HG03175 (cell line): ENCODE measurements around the gene NACAD.

ENCODE experiments used
- ATAC-seq: cut with Tn5 transposase; IDR thresholded peaks from one replicate; pipeline ENCODE4 v1.9.1; 2021; ENCODE audit warnings: mild to moderate bottlenecking, moderate library complexity; ENCODE audit not compliant: unreplicated experiment

NACAD gene

DNA sequence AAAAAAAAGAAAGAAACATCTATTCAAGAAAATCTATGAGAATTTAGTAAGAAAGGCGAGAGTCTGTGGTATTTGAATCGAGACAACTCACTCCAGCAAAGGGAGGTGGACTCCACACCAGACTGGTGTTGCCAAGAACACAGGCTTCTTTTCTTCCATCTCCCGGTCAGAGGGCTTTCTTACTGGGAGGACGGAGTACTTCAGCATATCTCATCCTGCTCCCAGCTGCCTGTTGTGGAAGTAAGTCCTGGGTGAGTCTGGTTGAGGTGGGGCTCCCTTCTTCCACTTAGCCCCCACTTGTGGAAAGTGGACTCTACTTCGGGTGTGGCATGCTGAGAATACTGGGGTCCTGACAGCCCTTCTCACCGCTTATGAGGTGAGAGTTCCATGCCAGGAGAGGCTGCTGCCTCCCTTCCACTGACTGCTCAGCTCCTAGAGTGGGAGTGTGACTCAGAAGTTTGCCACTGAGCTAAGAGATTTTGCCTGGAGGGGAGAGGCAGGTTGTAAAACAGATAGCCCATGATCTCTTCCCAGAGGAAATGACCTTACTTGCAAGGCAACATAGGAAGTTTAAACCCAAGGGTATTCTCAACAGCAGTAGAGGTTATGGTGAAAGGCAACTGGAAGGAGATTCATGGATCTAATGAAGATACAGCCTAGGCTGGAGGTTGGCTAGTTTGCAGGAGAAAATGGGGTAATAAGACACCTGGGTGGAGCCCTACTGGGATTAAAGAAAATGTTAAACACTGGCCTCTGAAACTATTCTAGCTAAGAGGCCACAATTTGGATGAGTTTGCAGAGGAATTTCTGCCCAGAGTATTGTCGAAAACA lies 3.5 kb upstream of the NACAD start:
- no peak for ATAC-seq

DNA sequence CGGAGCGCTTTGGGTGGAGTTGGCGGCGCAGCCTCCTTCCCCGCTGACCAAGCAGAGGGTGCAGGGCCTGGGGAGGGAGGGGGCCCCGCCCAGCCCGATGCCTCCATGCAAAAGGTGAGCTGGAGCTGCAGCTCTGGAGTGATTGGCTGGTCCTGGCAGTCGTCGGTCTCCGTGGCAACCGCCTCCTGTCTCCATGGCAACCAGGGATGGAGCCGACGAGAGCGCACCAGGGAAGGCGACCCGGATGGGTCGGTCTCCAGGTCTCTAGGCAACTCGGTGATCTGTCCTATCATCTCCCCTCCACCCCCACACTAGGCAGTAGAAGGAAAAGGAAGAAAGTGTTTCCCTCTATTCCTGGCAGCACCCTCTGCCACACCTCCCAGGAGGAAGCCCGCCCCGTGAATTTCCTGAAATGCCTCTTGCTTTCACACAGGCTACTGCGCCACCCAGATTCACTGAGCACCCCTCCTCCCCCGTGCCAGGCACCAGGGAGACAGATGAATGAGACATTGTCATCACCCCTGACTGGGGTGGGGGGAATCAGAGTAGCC lies 647 bp upstream of the NACAD start:
- no peak for ATAC-seq

DNA sequence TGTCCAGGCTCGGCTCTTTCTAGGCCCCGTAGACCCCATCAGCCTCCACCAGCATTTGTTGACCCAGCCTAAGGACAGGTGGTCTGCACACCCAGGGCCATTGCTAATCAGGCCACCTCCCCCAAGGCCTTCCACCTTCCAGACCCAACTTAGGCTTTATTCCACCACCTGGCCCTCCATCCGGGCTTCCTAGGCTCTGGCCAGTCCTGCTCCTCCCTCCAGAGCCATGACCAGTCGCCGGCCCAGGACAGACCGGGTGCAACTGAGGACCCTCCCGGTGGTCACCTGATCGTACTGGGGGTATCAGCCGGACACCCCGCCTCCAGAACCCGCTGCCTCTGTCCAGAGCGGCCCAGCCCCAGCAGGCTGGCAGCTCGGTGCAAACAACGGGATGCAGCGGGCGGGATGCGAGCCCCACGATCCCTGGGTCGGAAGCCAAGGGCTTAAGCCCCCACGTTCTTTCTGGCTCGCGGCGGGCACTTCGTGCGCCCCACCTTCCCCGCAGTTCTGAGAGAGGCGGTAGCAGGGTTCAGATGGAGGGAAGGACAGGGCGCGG lies 545 bp downstream of the NACAD start:
- ATAC-seq = no peak

DNA sequence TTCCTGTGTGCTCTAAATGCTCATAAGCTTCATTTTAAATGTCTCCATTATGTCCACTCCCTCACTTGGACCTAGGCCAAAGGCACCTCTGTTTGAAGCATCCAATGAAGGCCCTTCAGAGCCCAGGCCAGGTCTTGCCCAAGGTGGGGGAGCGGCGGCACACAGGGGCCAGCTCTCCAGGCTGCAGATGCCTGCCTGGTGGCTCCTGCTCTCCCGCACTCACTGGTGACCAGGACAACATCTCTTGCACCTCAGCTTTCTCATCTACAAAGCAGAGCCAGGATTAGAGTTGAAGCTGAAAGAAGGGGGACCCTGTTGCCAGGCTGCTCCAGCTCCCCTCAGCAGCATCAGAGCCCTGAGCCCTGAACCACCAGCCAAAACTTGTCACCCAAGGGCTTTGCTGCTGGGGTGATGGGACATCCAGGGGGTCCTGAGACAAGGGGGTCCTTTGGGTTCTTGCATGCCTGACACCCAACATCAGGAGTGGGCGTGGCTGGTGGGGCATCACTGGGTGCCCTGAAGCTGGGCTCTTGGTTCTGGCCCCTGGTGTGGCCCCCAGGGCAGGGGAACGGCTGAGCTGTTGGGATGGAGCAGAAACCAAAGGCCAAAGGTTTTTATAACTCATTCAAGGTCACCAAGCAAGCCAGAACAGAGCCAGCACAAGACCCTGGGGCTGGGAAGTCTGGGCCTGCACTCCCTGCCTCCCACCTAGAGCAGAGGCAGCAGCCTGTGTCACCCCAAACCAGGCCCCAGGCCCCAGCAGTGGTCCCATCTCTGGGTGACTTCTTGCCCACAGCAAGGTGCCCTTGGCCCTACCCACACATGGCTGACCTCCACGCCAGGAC lies 1.2 kb downstream of the NACAD start:
- no peak for ATAC-seq

DNA sequence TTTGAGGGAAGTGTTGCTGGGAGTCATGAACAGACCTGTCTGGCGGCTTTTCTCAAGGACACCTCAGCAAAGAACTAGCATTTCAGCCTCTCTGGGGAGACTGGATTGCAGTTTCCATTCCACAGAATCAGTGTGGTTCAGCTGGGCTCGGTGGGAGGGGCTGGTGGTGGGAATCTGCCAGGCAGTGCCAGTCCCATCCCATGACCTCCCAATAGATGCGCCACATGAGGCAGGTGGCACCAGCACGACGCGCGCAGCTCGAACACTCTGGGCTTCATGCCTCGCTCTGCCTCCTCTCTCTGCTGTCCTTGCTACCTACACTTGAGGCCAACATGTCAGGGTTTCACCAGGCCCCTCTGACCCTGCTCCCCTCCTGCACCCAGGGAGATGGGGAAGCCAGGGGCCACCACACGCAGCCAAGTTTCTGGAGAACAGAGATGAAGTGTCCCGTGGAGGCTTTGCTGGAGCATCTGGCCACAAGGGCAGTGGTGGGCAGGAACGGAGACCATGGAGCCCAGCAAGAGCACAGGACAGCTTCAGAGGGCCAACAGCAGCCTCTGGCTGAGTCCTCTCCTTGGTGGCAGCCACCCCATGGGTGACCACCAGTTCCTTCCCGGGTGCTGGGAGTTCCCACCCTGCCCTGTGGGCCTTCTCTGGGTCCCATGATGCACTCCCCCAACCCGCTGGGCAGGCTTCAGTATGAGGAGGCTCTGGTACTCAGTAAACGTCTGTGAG lies 2.3 kb downstream of the NACAD start:
- no peak for ATAC-seq

DNA sequence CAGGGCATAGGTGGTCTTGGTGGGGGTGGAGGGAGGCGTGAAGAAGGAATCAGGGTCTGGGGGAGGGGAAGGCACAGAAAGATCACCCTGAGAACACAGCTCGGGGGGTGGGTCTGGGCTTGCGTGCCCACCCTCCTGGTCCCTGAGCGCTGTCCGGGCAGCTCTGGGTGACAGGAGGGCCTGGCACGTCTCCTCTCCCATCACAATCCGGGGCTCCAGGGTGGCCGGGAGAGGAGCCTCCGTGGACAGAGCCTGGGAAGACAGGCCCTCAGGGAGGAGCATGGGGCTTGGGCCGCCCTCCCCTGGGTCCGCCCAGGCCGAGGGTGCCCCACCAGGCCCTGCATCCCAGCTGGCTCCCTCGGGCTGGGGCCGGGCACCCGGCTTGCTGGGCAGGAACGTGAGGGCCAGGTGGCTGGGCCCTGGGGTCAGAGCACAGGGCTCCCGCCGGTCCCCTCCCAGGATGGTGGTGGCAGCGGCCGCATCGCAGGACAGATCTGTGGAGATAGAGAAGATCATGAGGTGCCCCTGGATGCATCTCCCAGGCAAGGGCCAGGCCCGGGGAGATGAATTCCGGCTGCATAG lies 3.1 kb downstream of the NACAD start:
- no peak for ATAC-seq

DNA sequence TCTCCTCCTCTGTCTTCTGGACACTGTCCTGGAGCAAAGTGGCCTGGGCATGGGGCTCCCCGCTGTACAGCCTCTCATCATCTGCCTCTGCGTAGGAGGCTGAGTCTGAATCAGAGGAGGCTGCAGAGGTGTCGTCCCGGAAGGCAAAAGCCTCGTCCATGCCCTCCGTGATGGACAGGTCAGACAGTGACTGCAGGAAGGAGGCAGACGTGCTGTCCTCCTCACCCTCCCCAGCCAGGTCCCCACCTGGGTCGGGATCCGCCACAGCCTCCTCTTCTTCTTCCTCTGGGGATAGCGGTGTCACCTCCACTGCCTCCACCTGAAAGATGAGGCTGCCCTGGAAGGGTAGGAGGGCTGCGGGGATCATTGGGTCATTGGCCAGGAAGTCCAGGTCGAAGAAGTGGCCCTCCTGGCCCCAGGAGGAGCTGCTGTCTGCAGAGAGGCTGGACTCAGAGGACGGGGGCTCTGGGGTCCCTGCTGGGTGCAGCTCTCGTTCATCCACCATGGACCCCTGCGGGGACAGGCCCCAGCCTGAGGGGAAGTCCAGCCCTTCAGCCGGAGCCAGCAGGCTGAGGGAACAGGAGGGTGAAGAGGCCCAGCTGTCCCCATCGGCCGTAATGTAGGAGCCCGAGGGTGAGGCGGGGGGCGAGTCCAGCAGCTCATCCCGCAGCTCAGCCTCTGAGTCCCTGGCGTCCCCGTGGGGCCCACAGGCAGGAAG lies 3.7 kb downstream of the NACAD start:
- ATAC-seq = no peak

DNA sequence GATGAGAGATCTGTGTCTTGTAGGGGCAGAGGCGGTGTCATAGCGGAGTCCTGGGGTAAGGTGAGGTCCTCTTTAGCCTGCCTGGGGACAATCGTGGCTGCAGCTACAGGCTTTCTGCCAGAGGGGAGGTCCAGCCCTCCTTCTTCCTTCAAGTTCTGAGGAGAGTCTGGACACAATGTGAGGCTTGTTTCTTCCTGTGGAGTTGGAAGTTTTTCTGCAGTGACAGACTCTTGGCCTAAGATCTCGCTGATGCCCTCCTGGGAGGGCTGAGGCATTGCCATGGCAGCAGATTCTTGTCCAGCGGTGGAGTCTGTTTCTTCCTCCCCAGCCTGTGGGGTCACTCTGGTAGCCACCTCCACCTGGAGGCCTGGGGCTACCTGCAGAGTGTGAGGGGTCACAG lies 4.4 kb downstream of the NACAD start:
- no peak for ATAC-seq

DNA sequence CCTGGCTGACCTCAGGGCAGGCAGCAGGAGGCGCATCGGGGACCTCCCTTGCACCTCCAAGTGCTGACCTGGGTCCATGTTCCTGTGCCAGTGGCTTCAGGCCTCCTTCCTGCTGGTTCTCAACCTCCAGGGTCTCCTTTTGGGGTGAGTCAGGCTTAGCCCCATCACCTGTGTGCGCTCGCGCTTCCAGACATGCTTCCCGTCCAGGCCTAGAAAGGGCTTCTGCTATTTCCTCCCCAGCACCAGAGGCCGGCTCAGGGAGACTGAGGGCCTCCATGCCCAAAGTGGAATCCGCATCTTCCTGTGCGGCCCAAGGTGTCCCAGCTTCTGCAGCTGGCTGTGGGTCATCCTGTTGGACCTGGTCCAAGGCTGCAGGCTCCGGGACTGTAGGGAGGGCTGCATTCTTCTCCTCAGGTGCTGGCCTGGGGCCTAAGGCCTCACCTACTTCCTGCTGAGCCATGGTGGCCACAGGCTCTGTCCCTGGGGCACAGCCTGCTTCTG lies 5.9 kb downstream of the NACAD start:
- ATAC-seq = no peak

DNA sequence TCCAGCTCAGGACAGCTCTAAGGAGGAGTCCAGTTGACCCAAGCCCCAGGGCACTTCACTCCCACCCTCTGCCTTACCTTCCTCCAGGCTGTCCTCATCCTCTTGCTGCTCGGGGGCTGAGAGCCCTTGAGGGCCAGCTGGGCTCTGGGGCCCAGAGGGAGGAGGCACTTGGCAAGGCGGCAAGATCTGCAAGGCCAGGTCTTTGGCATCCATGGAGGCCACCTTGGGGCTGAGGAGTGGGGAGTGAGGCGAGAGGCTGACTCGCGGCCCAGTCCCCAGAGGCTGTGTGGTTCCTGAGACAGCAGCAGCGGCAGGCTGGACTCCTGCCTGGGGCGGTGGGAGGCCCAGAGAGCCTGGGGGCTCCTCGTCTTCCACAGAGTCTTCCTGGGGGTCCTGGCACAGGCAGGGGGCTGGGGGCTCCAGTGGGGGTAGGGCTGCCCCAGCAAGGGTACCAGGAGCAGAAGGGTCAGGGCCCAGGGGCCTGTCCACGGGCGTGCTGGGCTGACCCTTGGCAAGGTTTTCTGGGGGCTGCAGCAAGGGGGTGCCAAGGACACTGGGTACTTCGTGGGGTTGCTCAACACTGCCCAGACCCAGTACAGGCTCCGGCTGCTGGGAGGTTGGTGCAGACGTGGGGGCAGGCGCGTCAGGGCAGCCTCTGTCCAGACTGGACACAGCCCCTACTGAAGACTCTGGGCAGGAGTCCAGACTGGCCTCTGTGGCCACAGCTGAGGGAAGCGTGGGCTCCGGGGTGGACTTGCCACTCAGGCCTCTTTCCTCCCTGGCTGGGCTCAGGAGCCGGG lies 6.5 kb downstream of the NACAD start:
- no peak for ATAC-seq

DNA sequence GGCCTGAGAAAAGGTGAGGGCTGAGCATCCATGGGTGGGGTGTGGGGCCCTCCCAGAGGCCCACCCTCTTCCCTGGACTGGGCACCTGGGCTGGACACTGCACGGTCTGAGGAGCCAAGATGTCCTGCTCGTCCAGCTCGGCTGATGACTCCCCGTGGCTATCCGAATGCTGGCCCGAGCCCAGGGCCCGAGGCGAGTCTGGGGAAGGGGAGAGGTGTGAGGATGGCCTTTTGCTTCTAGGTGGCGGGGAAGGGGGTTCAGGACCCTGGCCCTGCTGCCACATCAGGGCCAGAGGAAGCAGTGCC lies 7.1 kb downstream of the NACAD start:
- ATAC-seq = no peak

DNA sequence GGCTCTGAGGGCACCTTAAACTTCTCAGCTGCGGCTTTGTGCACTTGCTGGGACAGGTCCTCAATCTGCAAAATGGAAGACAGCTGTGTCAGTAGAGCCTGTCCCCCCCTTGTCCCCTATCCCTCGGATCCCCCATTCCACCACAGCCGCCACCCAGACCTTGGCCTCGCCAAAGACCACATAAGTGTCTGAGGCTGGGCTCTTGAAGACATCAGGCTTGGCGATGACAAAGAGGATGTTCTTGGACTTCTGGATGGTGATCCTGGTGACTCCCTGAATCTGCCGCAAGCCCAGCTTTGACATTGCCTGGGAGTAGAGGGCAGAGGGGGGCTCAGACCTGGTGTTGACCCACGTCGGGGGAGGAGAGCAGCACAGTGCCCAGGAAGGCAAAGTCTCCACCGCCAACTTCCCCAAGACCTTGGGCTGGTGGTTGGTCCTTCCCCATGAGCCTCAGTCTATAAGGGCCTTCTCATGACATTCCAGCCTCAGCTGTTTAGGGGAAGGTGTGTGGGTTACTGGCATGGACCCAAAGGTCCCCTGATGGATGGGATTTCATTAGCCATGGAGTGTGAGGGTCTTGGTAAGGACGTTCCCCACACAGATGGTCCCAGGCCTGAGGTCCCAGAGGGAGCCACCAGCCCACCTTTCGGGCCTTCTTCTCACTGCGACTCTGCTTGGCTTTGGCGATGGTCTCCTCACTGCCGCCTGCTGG lies 7.7 kb downstream of the NACAD start:
- no peak for ATAC-seq

DNA sequence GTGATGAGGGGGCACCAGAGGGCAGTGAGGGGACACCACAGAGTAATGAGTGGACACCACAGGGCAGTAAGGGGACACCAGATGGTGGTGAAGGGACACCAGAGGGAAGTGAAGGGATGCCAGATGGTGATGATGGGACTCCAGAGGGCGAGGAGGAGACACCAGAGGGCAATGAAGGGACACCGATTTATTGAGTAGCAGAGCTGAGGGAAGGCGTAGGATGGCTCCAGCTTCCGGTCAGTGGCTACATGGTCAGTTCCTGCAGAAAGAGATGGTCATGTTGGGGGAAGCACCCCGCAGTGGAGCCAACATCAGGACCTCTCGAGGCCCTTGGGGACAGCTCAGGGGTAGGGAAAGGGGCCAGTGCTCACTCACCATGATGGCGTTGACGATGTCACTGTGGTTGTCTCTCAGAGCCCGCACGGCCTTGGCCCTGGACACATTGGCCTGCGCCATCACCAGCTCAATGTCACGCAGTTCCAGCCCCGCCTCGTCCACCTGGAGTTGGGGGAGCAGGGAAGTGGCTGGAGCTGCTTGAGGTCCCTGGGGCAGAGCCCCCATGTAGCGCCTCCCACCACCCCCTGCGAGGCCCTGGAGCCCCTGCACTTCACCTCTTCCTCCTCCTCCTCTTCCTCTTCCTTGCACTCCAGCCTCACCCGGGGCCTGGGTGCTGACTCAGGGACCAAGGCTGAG lies 8.4 kb downstream of the NACAD start:
- no peak for ATAC-seq

DNA sequence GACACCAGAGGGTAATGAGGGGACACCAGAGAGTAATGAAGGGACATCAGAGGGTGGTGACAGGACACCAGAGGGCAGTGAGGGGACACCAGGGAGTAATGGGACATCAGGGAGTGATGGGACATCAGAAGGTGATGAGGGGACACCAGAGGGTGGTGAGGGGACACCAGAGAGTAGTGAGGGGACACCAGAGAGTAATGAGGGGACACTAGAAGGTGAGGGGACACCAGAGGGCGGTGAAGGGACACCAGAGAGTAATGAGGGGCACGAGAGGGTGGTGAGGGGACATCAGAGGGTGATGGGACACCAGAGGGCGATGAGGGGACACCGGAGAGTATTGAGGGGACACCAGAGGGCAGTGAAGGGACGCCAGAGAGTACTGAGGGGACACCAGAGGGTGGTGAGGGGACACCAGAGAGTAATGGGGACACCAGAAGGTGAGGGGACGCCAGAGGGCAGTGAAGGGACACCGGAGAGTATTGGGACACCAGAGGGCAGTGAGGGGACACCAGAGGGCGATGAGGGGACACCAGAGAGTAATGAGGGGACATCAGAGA lies 10.6 kb downstream of the NACAD start:
- no peak for ATAC-seq

DNA sequence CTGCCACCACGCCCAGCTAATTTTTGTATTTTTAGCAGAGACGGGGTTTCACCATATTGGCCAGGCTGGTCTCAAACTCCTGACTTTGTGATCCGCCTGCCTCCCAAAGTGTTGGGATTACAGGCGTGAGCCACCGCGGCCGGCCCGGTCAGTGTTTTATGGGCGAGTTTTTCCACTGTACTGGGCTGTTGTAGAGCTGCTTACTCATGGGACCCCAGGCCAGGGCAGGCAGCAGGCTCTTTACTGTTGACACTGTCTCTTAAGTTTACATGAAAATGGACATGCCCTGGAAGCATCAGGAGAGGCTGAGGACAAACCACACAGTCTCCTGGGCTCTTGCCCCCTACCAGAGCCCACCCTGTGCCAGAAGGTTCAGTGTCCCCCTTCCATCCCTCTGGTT lies 11.2 kb downstream of the NACAD start:
- no peak for ATAC-seq

DNA sequence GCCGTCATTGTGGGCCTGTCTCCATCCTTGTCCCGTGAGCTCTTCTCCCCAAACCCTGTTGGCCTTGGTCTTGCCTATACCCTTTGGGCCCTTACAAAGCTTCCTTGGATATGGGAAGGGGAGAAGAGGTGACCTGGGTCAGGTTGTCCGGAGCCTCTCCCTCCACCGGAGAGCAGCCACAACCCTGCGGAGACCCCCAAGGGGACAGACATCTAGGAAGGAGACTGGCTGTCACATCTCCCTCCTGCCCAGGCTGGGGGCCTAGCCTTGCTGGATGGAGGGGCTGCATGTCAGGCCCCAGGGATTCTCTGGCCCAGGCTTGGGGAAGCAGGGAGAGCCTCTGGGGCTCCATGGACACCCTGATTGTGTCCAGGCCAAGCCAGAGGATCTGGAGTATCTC lies 11.8 kb downstream of the NACAD start:
- ATAC-seq = no peak
